GM21381 (cell line): ENCODE data around the gene FBN1.

Experiments
- ATAC-seq: cut with Tn5 transposase; IDR thresholded peaks from one replicate; pipeline ENCODE4 v1.9.1; 2021; ENCODE audit warnings: mild to moderate bottlenecking, moderate library complexity; ENCODE audit not compliant: unreplicated experiment

FBN1 gene

GRCh38 chr15:48475600-48476395 is 169.7 kb downstream of the FBN1 start:
- ATAC-seq, result no peak

GRCh38 chr15:48473667-48474066 is 171.8 kb downstream of the FBN1 start:
- no peak for ATAC-seq

GRCh38 chr15:48472756-48473155 is 172.8 kb downstream of the FBN1 start:
- ATAC-seq, result no peak

- ATAC-seq, result no peak
These were observed 174.4 kb downstream of the FBN1 start for GRCh38 chr15:48471073-48471472.

- ATAC-seq, result no peak
These were observed 175.4 kb downstream of the FBN1 start for GRCh38 chr15:48470096-48470495.

- no peak for ATAC-seq
These were observed 175.8 kb downstream of the FBN1 start for GRCh38 chr15:48469681-48470080.

GRCh38 chr15:48469271-48469670 is 176.2 kb downstream of the FBN1 start:
- ATAC-seq, result no peak

GRCh38 chr15:48467801-48468200 is 177.7 kb downstream of the FBN1 start:
- ATAC-seq, result no peak

GRCh38 chr15:48466820-48467219 is 178.7 kb downstream of the FBN1 start:
- ATAC-seq, result no peak

GRCh38 chr15:48466079-48466478 is 179.4 kb downstream of the FBN1 start:
- no peak for ATAC-seq

GRCh38 chr15:48465410-48465809 is 180.1 kb downstream of the FBN1 start:
- ATAC-seq, result no peak

GRCh38 chr15:48463366-48463880 is 182.1 kb downstream of the FBN1 start:
- no peak for ATAC-seq

- ATAC-seq, result no peak
These were observed 182.8 kb downstream of the FBN1 start for GRCh38 chr15:48462688-48463087.

- no peak for ATAC-seq
These were observed 185.7 kb downstream of the FBN1 start for GRCh38 chr15:48459571-48460442.

- ATAC-seq, result no peak
These were observed 186.6 kb downstream of the FBN1 start for GRCh38 chr15:48458876-48459275.

- ATAC-seq, result no peak
These were observed 189.4 kb downstream of the FBN1 start for GRCh38 chr15:48456134-48456533.

GRCh38 chr15:48451736-48452135 is 193.8 kb downstream of the FBN1 start:
- ATAC-seq, result no peak

- ATAC-seq, result no peak
These were observed 194.3 kb downstream of the FBN1 start for GRCh38 chr15:48451241-48451640.

- no peak for ATAC-seq
These were observed 195.8 kb downstream of the FBN1 start for GRCh38 chr15:48449734-48450133.

- ATAC-seq, result no peak
These were observed 197.9 kb downstream of the FBN1 start for GRCh38 chr15:48447657-48448056.

GRCh38 chr15:48447058-48447457 is 198.5 kb downstream of the FBN1 start:
- no peak for ATAC-seq

- no peak for ATAC-seq
These were observed 203.5 kb downstream of the FBN1 start for GRCh38 chr15:48442011-48442410.
